ENCODE measurements around the gene PTP4A2. TPM values are rescaled to one million over a fixed set of nuclear protein-coding genes. Genes with fewer than 3 reads are reported as not detected.

Gene PTP4A2
- total and polyA plus RNA-seq, 10 of the 15 experiments (the other 5 are each of a cell fraction or from before 2014, with no cell fraction given): 180 to 909 (median 375) TPM

GRCh38 chr1:31912839-31913239 lies 25.3 kb downstream of the PTP4A2 start:
- POLR2A ChIA-PET: interaction anchor here (0.7 to 2.7 kb wide), 10 partner anchors 11 to 31 kb away, joined by 3 to 25 read pairs (median 5); partner anchors contain the start of gene PTP4A2
- in situ Hi-C loops (cut with MboI): no loop called here
- RAD21 ChIA-PET (ENCODE audit: unreplicated experiment): interaction anchor here (0.6 to 4.0 kb wide), 20 partner anchors 10 to 123 kb away, joined by 3 to 25 read pairs (median 5); partner anchors contain the start of genes PTP4A2 and SPOCD1
- Histone ChIP-seq H3K79me2 (ENCODE audit: control insufficient read depth, insufficient read depth, low read length) (peaks cover 72% of the 10 kb centered on the region), H3K27ac (ENCODE audit: control insufficient read depth, insufficient read depth) (peak overlapping the region; percentile 54), H3K36me3 (ENCODE audit: control insufficient read depth in 2 of 2, insufficient read depth in 2 of 2, low read length in 1 of 2) (peaks cover 11 to 27% of the 10 kb centered on the region in 2 experiments), H3K9me3 (replicated peaks; ENCODE audit: control insufficient read depth, insufficient read depth, low read length) (no peaks in the 10 kb centered on the region), H3K4me2 (ENCODE audit: control insufficient read depth, insufficient read depth) (peak overlapping the region; percentile 56), H3K27me3 (replicated peaks in 1 of 2; ENCODE audit: control insufficient read depth in 2 of 2, insufficient read depth in 2 of 2, low read length in 1 of 2) (no peaks in the 10 kb centered on the region), H3K9ac (ENCODE audit: control insufficient read depth, insufficient read depth, low read length) (no peak overlapping the region), H3K4me1 (ENCODE audit: control insufficient read depth, insufficient read depth, low read length) (peaks cover 29% of the 10 kb centered on the region), H2AFZ (ENCODE audit: control insufficient read depth, low read depth, low read length) (no peak overlapping the region), H4K20me1 (ENCODE audit: control insufficient read depth, insufficient read depth) (no peaks in the 10 kb centered on the region), H3K4me3 (peak overlapping the region; percentile 23; the same call in 1 of the 2 replicates)
- no TSS peak for BruUV-seq (replicated peaks)
- WGBS (ENCODE audit: insufficient coverage, insufficient replicate concordance, low lambda C conversion rate, missing lambda C conversion rate): 0% methylated on average over 1 of the region's 1 CpG
- DNase-seq (ENCODE audit: low read depth, low spot score): peak; percentile 43
- CTCF ChIA-PET: interaction anchor here (0.7 to 6.3 kb wide), 16 partner anchors 9 to 64 kb away, joined by 3 to 38 read pairs (median 6); partner anchors contain the start of gene PTP4A2
- intact Hi-C loops (cut with micrococcal nuclease; ENCODE audit: unreplicated experiment): loop anchor here (10.0 kb wide), 1 partner anchor 52 kb away; no protein-coding TSS in a partner anchor
- FAIRE-seq: peak; percentile 84
- ATAC-seq: peak; percentile 85
- SMC1A ChIA-PET (ENCODE audit: uncharacterized antibody, unreplicated experiment): interaction anchor here (0.6 to 7.5 kb wide), 27 partner anchors 8 to 142 kb away, joined by 3 to 67 read pairs (median 5); partner anchors contain the start of gene PTP4A2
- TF ChIP-seq RELB (IDR thresholded peaks at IDR 0.05; ENCODE audit: low read depth) (peak; percentile 78; the same call in 1 of the 2 replicates), ZZZ3 (IDR thresholded peaks at IDR 0.05; ENCODE audit: control insufficient read depth, insufficient read length, low read depth) (no peak), NR2C1 (IDR thresholded peaks at IDR 0.05) (no peak), SMAD5 (IDR thresholded peaks at IDR 0.05; ENCODE audit: low read depth) (no peak), TBL1XR1 (IDR thresholded peaks at IDR 0.05; ENCODE audit: low read depth, low read length) (peak; percentile 58; the same call in 1 of the 2 replicates), TARDBP (IDR thresholded peaks at IDR 0.05; ENCODE audit: borderline replicate concordance) (no peak), KAT2A (conservative IDR thresholded peaks at IDR 0.05; ENCODE audit: control insufficient read depth, low read depth, low read length) (no peak), NFXL1 (IDR thresholded peaks at IDR 0.05; ENCODE audit: borderline replicate concordance) (no peak), GATAD2B (conservative IDR thresholded peaks at IDR 0.05; ENCODE audit: low read depth) (no peak), NFIC (IDR thresholded peaks at IDR 0.05; ENCODE audit: low read depth, low read length) (peak; percentile 96), MYB (IDR thresholded peaks at IDR 0.05; ENCODE audit: borderline replicate concordance, low read depth, low read length) (no peak), GABPA (IDR thresholded peaks at IDR 0.05; ENCODE audit: low read depth) (0 out of 2 replicates have a peak, but pooled peaks have one; percentile 25)
- TF ChIP-seq, protein P1, sequence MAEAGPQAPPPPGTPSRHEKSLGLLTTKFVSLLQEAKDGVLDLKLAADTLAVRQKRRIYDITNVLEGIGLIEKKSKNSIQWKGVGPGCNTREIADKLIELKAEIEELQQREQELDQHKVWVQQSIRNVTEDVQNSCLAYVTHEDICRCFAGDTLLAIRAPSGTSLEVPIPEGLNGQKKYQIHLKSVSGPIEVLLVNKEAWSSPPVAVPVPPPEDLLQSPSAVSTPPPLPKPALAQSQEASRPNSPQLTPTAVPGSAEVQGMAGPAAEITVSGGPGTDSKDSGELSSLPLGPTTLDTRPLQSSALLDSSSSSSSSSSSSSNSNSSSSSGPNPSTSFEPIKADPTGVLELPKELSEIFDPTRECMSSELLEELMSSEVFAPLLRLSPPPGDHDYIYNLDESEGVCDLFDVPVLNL (IDR thresholded peaks at IDR 0.05; ENCODE audit: low read depth, low read length): no peak
- TF ChIP-seq, protein P2, sequence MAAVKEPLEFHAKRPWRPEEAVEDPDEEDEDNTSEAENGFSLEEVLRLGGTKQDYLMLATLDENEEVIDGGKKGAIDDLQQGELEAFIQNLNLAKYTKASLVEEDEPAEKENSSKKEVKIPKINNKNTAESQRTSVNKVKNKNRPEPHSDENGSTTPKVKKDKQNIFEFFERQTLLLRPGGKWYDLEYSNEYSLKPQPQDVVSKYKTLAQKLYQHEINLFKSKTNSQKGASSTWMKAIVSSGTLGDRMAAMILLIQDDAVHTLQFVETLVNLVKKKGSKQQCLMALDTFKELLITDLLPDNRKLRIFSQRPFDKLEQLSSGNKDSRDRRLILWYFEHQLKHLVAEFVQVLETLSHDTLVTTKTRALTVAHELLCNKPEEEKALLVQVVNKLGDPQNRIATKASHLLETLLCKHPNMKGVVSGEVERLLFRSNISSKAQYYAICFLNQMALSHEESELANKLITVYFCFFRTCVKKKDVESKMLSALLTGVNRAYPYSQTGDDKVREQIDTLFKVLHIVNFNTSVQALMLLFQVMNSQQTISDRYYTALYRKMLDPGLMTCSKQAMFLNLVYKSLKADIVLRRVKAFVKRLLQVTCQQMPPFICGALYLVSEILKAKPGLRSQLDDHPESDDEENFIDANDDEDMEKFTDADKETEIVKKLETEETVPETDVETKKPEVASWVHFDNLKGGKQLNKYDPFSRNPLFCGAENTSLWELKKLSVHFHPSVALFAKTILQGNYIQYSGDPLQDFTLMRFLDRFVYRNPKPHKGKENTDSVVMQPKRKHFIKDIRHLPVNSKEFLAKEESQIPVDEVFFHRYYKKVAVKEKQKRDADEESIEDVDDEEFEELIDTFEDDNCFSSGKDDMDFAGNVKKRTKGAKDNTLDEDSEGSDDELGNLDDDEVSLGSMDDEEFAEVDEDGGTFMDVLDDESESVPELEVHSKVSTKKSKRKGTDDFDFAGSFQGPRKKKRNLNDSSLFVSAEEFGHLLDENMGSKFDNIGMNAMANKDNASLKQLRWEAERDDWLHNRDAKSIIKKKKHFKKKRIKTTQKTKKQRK (IDR thresholded peaks at IDR 0.05; ENCODE audit: low read depth, low read length): no peak

All from GM12878 (cell line).